Measurements from ENCODE around the gene KANK2.
A peak's percentile ranks its signal among the peaks of the same experiment; 100 is the strongest.
"Not testable (repeated sequence)": the region's sequence is repeated elsewhere in the genome, so short reads cannot be mapped to it uniquely, and the experiment has no call there.

KANK2 gene

GRCh38 chr19:11137542-11138384 lies 59.6 kb downstream of the KANK2 start:
- peak; percentile 39 to 68 for DNase-seq

GRCh38 chr19:11136400-11137101 lies 60.8 kb downstream of the KANK2 start:
- no peak for DNase-seq

GRCh38 chr19:11131471-11131870 lies 65.9 kb downstream of the KANK2 start:
- DNase-seq = no peak

- peak; percentile 72 to 79 for DNase-seq
Measured at GRCh38 chr19:11130824-11131455, 66.4 kb downstream of the KANK2 start.

GRCh38 chr19:11127905-11128304 lies 69.4 kb downstream of the KANK2 start:
- DNase-seq = no peak

GRCh38 chr19:11125994-11126685 lies 71.2 kb downstream of the KANK2 start:
- peak; percentile 73 to 82 for DNase-seq

- DNase-seq = not testable (repeated sequence)
Measured at GRCh38 chr19:11124157-11124556, 73.2 kb downstream of the KANK2 start.

GRCh38 chr19:11123114-11123513 lies 74.2 kb downstream of the KANK2 start:
- no peak for DNase-seq

- DNase-seq = not testable (repeated sequence)
Measured at GRCh38 chr19:11121963-11122362, 75.4 kb downstream of the KANK2 start.

- DNase-seq = no peak
Measured at GRCh38 chr19:11116507-11116906, 80.8 kb downstream of the KANK2 start.

- no peak for DNase-seq
Measured at GRCh38 chr19:11115895-11116446, 81.4 kb downstream of the KANK2 start.

- DNase-seq = no peak
Measured at GRCh38 chr19:11115042-11115441, 82.3 kb downstream of the KANK2 start.

Data from CD4-positive, alpha-beta T cell treated with Interferon alpha-2 for 1 hour (primary cell).